ENCODE data around the gene FRMD8. TPM values are rescaled to one million over a fixed set of nuclear protein-coding genes. Genes with fewer than 3 reads are reported as not detected.

Gene FRMD8
- total and polyA plus RNA-seq, 9 of the 15 experiments (the other 6 are each of a cell fraction or from before 2014, with no cell fraction given), result 4.5 to 54.5 (median 15.8) TPM

DNA sequence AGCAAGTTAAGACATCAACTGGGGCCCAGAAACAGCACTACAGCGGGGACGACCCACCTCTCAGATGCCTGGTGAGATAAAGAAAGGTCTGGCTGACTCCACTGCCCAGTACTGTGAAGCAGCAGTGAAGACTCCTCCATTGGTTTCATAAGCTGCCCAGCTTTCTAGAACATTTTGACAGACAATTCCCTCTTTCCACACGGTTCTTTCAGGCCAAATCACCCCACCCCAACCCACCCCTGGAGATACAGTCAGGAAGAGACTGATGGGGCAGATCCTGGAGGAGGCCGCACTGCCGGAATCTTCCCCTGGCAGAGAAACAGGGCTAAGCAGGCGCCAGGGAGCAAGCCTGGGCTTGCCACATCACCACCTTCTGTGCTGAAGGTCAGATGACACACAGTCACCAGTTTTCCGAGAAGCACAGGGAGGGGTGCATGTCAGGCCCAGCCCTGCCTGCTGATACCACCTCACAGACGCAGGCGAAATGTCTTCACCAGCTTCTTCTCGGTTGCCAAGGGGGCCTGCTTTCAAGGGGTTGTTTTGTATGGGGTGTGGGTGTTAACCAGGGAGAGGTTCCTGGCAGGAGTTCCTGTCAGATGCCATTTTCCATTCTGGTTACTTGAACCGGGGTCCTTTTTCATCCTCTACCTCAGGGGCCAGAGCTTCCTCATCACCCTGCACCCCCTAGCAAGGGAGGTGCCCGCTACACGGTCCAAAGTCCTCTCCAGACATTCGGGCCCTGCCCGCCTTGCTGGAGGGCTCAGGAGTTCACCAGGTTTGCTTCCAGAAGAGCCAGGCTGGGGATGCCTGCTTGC, 34.7 kb downstream of the FRMD8 start (continued):
- TF ChIP-seq SRSF9 (IDR thresholded peaks at IDR 0.05; ENCODE audit: borderline replicate concordance, low read depth, low read length), result no peak
- TF ChIP-seq SNIP1 (IDR thresholded peaks at IDR 0.05; ENCODE audit: low read depth), result 0 out of 2 replicates have a peak, but pooled peaks have one; percentile 21
- no peak for TF ChIP-seq CREBBP (IDR thresholded peaks at IDR 0.05; ENCODE audit: low read depth, low read length)
- no peak for TF ChIP-seq RBM15 (IDR thresholded peaks at IDR 0.05; ENCODE audit: insufficient read depth, low read length)
- TF ChIP-seq KAT2B (IDR thresholded peaks at IDR 0.05; ENCODE audit: low read depth, low read length), result no peak
- TF ChIP-seq, protein P1, sequence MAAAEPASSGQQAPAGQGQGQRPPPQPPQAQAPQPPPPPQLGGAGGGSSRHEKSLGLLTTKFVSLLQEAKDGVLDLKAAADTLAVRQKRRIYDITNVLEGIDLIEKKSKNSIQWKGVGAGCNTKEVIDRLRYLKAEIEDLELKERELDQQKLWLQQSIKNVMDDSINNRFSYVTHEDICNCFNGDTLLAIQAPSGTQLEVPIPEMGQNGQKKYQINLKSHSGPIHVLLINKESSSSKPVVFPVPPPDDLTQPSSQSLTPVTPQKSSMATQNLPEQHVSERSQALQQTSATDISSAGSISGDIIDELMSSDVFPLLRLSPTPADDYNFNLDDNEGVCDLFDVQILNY (CRISPR knock-in tag; IDR thresholded peaks at IDR 0.05), result no peak
- TF ChIP-seq MTA2 (IDR thresholded peaks at IDR 0.05; ENCODE audit: low read depth), result 0 out of 2 replicates have a peak, but pooled peaks have one; percentile 24
- 0 out of 2 replicates have a peak, but pooled peaks have one; percentile 28 for TF ChIP-seq ZNF695 (CRISPR knock-in tag; IDR thresholded peaks at IDR 0.05)
- no peak for TF ChIP-seq EP400 (IDR thresholded peaks at IDR 0.05)
- peak; percentile 73; the same call in 1 of the 2 replicates for TF ChIP-seq JUN (IDR thresholded peaks at IDR 0.05; ENCODE audit: borderline replicate concordance, low read depth, low read length)
- no peak for TF ChIP-seq JUN (CRISPR knock-in tag; IDR thresholded peaks at IDR 0.05; ENCODE audit: borderline replicate concordance)
- no peak for TF ChIP-seq HDAC3 (IDR thresholded peaks at IDR 0.05; ENCODE audit: borderline replicate concordance, partially characterized antibody)
- TF ChIP-seq, protein P2, sequence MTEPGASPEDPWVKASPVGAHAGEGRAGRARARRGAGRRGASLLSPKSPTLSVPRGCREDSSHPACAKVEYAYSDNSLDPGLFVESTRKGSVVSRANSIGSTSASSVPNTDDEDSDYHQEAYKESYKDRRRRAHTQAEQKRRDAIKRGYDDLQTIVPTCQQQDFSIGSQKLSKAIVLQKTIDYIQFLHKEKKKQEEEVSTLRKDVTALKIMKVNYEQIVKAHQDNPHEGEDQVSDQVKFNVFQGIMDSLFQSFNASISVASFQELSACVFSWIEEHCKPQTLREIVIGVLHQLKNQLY (CRISPR knock-in tag; conservative IDR thresholded peaks at IDR 0.05), result no peak
- TF ChIP-seq, protein P3, sequence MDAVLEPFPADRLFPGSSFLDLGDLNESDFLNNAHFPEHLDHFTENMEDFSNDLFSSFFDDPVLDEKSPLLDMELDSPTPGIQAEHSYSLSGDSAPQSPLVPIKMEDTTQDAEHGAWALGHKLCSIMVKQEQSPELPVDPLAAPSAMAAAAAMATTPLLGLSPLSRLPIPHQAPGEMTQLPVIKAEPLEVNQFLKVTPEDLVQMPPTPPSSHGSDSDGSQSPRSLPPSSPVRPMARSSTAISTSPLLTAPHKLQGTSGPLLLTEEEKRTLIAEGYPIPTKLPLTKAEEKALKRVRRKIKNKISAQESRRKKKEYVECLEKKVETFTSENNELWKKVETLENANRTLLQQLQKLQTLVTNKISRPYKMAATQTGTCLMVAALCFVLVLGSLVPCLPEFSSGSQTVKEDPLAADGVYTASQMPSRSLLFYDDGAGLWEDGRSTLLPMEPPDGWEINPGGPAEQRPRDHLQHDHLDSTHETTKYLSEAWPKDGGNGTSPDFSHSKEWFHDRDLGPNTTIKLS (IDR thresholded peaks at IDR 0.05; ENCODE audit: borderline replicate concordance, low read depth), result peak; percentile 92
- no peak for TF ChIP-seq ZNF778 (CRISPR knock-in tag; IDR thresholded peaks at IDR 0.05)
- TF ChIP-seq ZNF165 (CRISPR knock-in tag; IDR thresholded peaks at IDR 0.05; ENCODE audit: borderline replicate concordance), result no peak
- TF ChIP-seq HDGF (IDR thresholded peaks at IDR 0.05), result no peak
- no peak for TF ChIP-seq PURB (CRISPR knock-in tag; IDR thresholded peaks at IDR 0.05; ENCODE audit: low read depth)
- TF ChIP-seq, protein P4, sequence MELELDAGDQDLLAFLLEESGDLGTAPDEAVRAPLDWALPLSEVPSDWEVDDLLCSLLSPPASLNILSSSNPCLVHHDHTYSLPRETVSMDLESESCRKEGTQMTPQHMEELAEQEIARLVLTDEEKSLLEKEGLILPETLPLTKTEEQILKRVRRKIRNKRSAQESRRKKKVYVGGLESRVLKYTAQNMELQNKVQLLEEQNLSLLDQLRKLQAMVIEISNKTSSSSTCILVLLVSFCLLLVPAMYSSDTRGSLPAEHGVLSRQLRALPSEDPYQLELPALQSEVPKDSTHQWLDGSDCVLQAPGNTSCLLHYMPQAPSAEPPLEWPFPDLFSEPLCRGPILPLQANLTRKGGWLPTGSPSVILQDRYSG (tag; conservative IDR thresholded peaks at IDR 0.05; ENCODE audit: low read depth), result peak; percentile 18
- TF ChIP-seq, protein P5, sequence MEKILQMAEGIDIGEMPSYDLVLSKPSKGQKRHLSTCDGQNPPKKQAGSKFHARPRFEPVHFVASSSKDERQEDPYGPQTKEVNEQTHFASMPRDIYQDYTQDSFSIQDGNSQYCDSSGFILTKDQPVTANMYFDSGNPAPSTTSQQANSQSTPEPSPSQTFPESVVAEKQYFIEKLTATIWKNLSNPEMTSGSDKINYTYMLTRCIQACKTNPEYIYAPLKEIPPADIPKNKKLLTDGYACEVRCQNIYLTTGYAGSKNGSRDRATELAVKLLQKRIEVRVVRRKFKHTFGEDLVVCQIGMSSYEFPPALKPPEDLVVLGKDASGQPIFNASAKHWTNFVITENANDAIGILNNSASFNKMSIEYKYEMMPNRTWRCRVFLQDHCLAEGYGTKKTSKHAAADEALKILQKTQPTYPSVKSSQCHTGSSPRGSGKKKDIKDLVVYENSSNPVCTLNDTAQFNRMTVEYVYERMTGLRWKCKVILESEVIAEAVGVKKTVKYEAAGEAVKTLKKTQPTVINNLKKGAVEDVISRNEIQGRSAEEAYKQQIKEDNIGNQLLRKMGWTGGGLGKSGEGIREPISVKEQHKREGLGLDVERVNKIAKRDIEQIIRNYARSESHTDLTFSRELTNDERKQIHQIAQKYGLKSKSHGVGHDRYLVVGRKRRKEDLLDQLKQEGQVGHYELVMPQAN (IDR thresholded peaks at IDR 0.05; ENCODE audit: borderline replicate concordance), result no peak
- no peak for TF ChIP-seq SIRT6 (IDR thresholded peaks at IDR 0.05; ENCODE audit: low read depth, low read length)
- no peak for TF ChIP-seq ELF2 (CRISPR knock-in tag; IDR thresholded peaks at IDR 0.05)

Measured in K562 (cell line).